SH-SY5Y (cell line): Measurements from ENCODE around the gene DOCK4.

Experiments used
- GATA2 ChIP-seq: IDR thresholded peaks from 2 replicates; pipeline ENCODE4 v1.6.1; 2011; ENCODE audit warnings: mild to moderate bottlenecking, low read depth, low read length
- GATA3 ChIP-seq: IDR thresholded peaks from 2 replicates; pipeline ENCODE4 v1.6.1; 2011; ENCODE audit warnings: low read depth, mild to moderate bottlenecking, low read length, moderate library complexity

Gene DOCK4

GRCh38 chr7:111735661-111736551 lies 470.3 kb downstream of the DOCK4 start:
- no peak for TF ChIP-seq GATA3

- TF ChIP-seq GATA3 (no peak), GATA2 (no peak)
Observed at GRCh38 chr7:111734954-111735660, 471.1 kb downstream of the DOCK4 start.

GRCh38 chr7:111732923-111733322 lies 473.3 kb downstream of the DOCK4 start:
- TF ChIP-seq GATA3 = no peak
- TF ChIP-seq GATA2 = no peak

- TF ChIP-seq GATA3 (no peak), GATA2 (peak; percentile 41; the same call in 1 of the 2 replicates)
Observed at GRCh38 chr7:111730476-111731300, 475.5 kb downstream of the DOCK4 start.

- TF ChIP-seq GATA2 (no peak), GATA3 (no peak)
Observed at GRCh38 chr7:111730057-111730456, 476.1 kb downstream of the DOCK4 start.

GRCh38 chr7:111729483-111729882 lies 476.7 kb downstream of the DOCK4 start:
- no peak for TF ChIP-seq GATA3
- TF ChIP-seq GATA2 = no peak

- TF ChIP-seq GATA2 (no peak), GATA3 (no peak)
Observed at GRCh38 chr7:111728635-111728995, 477.6 kb downstream of the DOCK4 start.

- no peak for TF ChIP-seq GATA2
- TF ChIP-seq GATA3 = no peak
Observed at GRCh38 chr7:111727905-111728634, 478.1 kb downstream of the DOCK4 start.

- TF ChIP-seq GATA2 = no peak
- TF ChIP-seq GATA3 = no peak
Observed at GRCh38 chr7:111718886-111719285, 487.3 kb downstream of the DOCK4 start.

GRCh38 chr7:111711426-111712065 lies 494.7 kb downstream of the DOCK4 start:
- TF ChIP-seq GATA2 = no peak
- TF ChIP-seq GATA3 = no peak

- no peak for TF ChIP-seq GATA2
- no peak for TF ChIP-seq GATA3
Observed at GRCh38 chr7:111710839-111711380, 495.3 kb downstream of the DOCK4 start.

GRCh38 chr7:111708072-111708471 lies 498.1 kb downstream of the DOCK4 start:
- TF ChIP-seq GATA2 (no peak), GATA3 (no peak)

GRCh38 chr7:111705807-111706206 lies 500.4 kb downstream of the DOCK4 start:
- no peak for TF ChIP-seq GATA3
- no peak for TF ChIP-seq GATA2
